NCI-H82 treated with DMSO at 0.1 percent for 48 hours (cell line): Measurements from ENCODE around the gene XRCC1.

ENCODE experiments used
- DNase-seq: peaks from one replicate; lab custom pipeline; 2025; ENCODE audit not compliant: unreplicated experiment; lab: John Stamatoyannopoulos, UW

Gene XRCC1

GRCh38 chr19:43495082-43495481 is 80.2 kb downstream of the XRCC1 start:
- DNase-seq = no peak
